WERI-Rb-1 (cell line): ENCODE results near the gene SGK1.
A peak's percentile ranks its signal among the peaks of the same experiment; 100 is the strongest.
"Not testable (repeated sequence)": the region's sequence is repeated elsewhere in the genome, so short reads cannot be mapped to it uniquely, and the experiment has no call there.

ENCODE experiments used
- DNase-seq: peaks from one replicate; pipeline ENCODE4 v3.0.0-alpha.2; 2020
- H3K27ac ChIP-seq: fragments of 250-450 bp; sonication (Bioruptor Pico); 2 replicates; pipeline ENCODE4 v1.5.1; 2020; ENCODE audit warnings: mild to moderate bottlenecking, moderate library complexity
- H3K27me3 ChIP-seq: fragments of 250-450 bp; sonication (Bioruptor Pico); 2 replicates; pipeline ENCODE4 v1.5.1; 2021; ENCODE audit warnings: mild to moderate bottlenecking, low read depth, moderate library complexity; ENCODE audit not compliant: insufficient read depth, severe bottlenecking
- H3K36me3 ChIP-seq: fragments of 250-450 bp; sonication (Bioruptor Pico); 2 replicates; pipeline ENCODE4 v1.5.1; 2020; ENCODE audit warnings: mild to moderate bottlenecking, moderate library complexity
- H3K4me3 ChIP-seq: 2 replicates; pipeline ENCODE4 v1.5.1; 2011; ENCODE audit warnings: low read depth, mild to moderate bottlenecking, control low read depth, low read length
- H3K9me3 ChIP-seq: fragments of 250-450 bp; sonication (Bioruptor Pico); 2 replicates; pipeline ENCODE4 v1.5.1; 2021; ENCODE audit warnings: mild to moderate bottlenecking, moderate library complexity; ENCODE audit not compliant: severe bottlenecking
- CTCF ChIP-seq: IDR thresholded peaks from 2 replicates; pipeline ENCODE4 v1.5.1; 2011; ENCODE audit warnings: low read depth, mild to moderate bottlenecking, control low read depth, inconsistent platforms, low read length

The SGK1 gene

GRCh38 chr6:134207421-134207820 is 110.5 kb downstream of the SGK1 start:
- Histone ChIP-seq H3K9me3 (peaks cover 2% of the 10 kb centered on the region), H3K27ac (no peak overlapping the region), H3K36me3 (no peaks in the 10 kb centered on the region), H3K27me3 (no peaks in the 10 kb centered on the region), H3K4me3 (no peak overlapping the region)
- no peak for DNase-seq
- TF ChIP-seq CTCF: no peak

- peak; percentile 18 for DNase-seq
- no peaks in the 10 kb centered on the region for H3K27me3 ChIP-seq
- no peak overlapping the region; the same call in 1 of the 2 replicates for H3K27ac ChIP-seq
- TF ChIP-seq CTCF: no peak
- H3K4me3 ChIP-seq: no peak overlapping the region
- H3K9me3 ChIP-seq: peaks cover 2% of the 10 kb centered on the region
- no peaks in the 10 kb centered on the region for H3K36me3 ChIP-seq
These were observed 112.5 kb downstream of the SGK1 start for GRCh38 chr6:134205366-134205765.

GRCh38 chr6:134204759-134205158 is 113.2 kb downstream of the SGK1 start:
- H3K27me3 ChIP-seq, DNase-seq, H3K4me3 ChIP-seq, H3K9me3 ChIP-seq, H3K36me3 ChIP-seq: not testable (repeated sequence)
- H3K27ac ChIP-seq: peak overlapping the region; percentile 32

GRCh38 chr6:134204031-134204430 is 113.9 kb downstream of the SGK1 start:
- H3K4me3 ChIP-seq: no peak overlapping the region
- no peaks in the 10 kb centered on the region for H3K36me3 ChIP-seq
- no peak for DNase-seq
- no peak for TF ChIP-seq CTCF
- H3K27ac ChIP-seq: no peak overlapping the region
- no peaks in the 10 kb centered on the region for H3K9me3 ChIP-seq
- H3K27me3 ChIP-seq: no peaks in the 10 kb centered on the region

GRCh38 chr6:134201716-134202115 is 116.2 kb downstream of the SGK1 start:
- Histone ChIP-seq H3K36me3 (no peaks in the 10 kb centered on the region), H3K4me3 (no peak overlapping the region), H3K9me3 (no peaks in the 10 kb centered on the region), H3K27me3 (no peaks in the 10 kb centered on the region), H3K27ac (no peak overlapping the region)
- no peak for TF ChIP-seq CTCF
- no peak for DNase-seq

GRCh38 chr6:134199848-134200606 is 117.9 kb downstream of the SGK1 start:
- H3K9me3 ChIP-seq: no peaks in the 10 kb centered on the region
- no peak for DNase-seq
- no peaks in the 10 kb centered on the region for H3K36me3 ChIP-seq
- H3K27ac ChIP-seq: no peak overlapping the region
- no peak for TF ChIP-seq CTCF
- H3K4me3 ChIP-seq: no peak overlapping the region
- no peaks in the 10 kb centered on the region for H3K27me3 ChIP-seq
